Measurements from ENCODE around the gene MSRB1.
A peak's percentile ranks its signal among the peaks of the same experiment; 100 is the strongest.

Gene MSRB1

GRCh38 chr16:1942810-1943726, at the start of gene MSRB1:
TSS of gene MSRB1 (minus strand) at chr16:1943199. CDS start at chr16:1943156, 43 bp downstream.
- DNase-seq (ENCODE audit: low read depth) = peak; percentile 97

GRCh38 chr16:1991948-1992703, 49.1 kb upstream of the MSRB1 start:
- peak; percentile 82 for DNase-seq (ENCODE audit: low read depth)

DNA sequence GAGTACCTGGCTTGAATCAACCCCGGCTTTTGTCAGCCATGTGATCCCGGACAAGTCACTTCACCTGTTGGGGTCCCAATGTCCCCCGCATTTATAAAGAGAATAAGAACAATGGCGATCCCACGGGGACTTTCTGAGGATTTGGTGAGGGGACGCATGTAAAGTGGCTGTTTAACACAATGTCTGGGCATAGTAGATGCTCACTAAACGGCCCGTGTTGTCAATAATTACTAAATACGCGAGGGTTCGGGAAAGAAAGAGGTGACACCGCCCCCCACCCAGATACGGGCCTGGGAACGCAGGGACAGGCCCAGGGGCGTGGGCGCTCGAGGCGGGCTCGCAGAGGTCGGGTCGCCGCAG, 48.6 kb upstream of the MSRB1 start:
- no peak for DNase-seq (ENCODE audit: low read depth)

DNA sequence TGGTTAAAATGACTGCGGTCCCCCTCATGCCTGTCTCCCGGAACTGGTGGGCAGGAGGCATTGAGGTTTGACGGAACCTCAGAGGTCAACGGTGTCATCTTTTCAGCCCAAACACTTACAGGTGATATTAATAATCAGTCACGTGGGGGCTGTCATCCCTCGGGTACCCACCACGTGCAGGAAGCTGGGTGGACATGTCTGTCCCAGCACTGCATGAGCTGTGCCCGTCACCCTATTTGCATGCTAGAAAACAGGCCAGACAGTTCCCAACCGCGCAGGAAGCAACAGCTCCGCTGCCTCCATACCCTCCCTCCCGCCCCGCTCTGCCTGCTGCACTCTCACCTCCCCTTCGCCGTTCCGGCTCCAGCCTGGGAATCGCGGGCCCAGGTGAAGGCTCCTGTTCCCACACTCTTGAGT, 48.1 kb upstream of the MSRB1 start:
- DNase-seq (ENCODE audit: low read depth) = no peak

DNA sequence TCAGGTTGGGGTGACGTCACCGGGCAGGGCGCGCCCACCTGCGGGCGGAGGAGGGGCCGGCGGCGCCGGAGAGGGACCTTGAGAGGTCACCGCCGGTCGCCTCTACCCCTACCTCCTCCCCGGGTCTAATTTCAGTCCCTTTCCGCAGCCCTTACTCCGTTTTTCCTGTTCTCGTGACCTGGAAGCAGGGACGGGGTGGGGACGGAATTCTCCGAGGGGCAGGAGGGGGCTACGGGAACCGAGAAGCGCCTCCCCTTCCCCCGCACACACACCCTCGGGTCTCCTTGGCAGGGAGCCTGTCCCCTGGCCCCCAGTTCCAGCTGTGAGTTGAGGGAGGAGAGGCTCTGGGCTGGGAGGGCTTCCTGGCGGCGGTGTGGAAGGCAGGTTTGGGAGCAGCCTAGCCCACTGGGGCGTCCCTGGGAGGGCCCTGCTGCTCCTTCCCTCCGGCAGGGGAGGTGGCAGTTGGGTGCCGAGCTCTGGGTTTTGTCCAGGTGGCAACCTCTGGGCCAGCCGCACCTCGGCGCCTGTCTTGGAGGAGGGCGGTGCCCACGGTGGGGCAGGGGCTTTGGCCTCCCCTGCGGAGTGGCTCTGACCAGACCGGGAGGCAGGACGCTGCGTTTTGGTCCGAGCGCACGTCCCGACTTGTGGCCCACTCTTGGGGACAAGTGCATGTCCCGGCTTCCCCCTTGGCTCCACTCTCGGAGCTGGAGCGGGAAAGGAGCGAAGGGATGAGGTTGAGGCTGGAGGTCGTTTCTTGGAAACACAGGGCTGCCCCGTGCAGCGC, 47.5 kb upstream of the MSRB1 start:
- DNase-seq (ENCODE audit: low read depth) = no peak

GRCh38 chr16:1990101-1990350, 47.0 kb upstream of the MSRB1 start:
- DNase-seq (ENCODE audit: low read depth) = no peak

GRCh38 chr16:1989209-1990100, 46.5 kb upstream of the MSRB1 start, which contains the start of gene SYNGR3:
TSS of gene SYNGR3 (plus strand) at chr16:1989970. CDS start at chr16:1990103, 133 bp downstream.
- DNase-seq (ENCODE audit: low read depth) = no peak

GRCh38 chr16:1987198-1987597, 44.2 kb upstream of the MSRB1 start:
- no peak for DNase-seq (ENCODE audit: low read depth)

- DNase-seq (ENCODE audit: low read depth) = no peak
Measured at GRCh38 chr16:1985466-1986150, 42.6 kb upstream of the MSRB1 start.

DNA sequence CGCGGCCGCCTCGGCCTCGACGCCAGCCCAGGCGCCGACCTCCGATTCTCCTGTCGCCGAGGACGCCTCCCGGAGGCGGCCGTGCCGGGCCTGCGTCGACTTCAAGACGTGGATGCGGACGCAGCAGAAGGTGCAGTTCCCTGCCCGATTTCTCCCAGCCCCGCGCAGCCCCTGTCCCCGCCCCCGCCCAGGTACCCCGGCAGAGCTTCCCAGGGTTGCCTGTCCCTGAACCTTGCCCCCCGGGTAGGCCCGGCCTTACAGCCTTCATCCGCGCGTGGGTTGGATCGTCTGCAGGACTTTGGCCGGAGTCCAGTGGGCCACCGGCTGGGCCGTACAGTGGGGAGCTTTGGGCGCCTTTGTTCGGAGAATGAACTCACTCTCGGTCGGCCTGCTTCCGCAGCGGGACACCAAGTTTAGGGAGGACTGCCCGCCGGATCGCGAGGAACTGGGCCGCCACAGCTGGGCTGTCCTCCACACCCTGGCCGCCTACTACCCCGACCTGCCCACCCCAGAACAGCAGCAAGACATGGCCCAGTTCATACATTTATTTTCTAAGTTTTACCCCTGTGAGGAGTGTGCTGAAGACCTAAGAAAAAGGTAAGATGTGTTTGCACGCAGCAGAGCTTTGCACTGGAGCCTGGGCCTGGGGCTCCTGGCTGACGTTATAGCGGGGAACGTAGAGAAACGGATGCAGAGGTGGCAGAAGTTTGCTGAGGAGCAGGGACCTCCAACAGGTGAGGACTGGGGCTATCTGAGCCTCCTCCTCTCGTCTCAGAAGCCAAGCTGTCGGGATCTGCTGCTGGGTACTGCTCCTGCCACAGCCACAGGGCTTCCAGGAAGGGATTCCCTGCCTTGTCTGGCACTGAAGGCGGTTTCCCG, 41.6 kb upstream of the MSRB1 start:
- no peak for DNase-seq (ENCODE audit: low read depth)

GRCh38 chr16:1983544-1984346, 40.7 kb upstream of the MSRB1 start, which contains the start of gene GFER:
TSS of gene GFER (plus strand) at chr16:1984193. CDS start at chr16:1984219, 26 bp downstream.
- DNase-seq (ENCODE audit: low read depth) = peak; percentile 94

DNA sequence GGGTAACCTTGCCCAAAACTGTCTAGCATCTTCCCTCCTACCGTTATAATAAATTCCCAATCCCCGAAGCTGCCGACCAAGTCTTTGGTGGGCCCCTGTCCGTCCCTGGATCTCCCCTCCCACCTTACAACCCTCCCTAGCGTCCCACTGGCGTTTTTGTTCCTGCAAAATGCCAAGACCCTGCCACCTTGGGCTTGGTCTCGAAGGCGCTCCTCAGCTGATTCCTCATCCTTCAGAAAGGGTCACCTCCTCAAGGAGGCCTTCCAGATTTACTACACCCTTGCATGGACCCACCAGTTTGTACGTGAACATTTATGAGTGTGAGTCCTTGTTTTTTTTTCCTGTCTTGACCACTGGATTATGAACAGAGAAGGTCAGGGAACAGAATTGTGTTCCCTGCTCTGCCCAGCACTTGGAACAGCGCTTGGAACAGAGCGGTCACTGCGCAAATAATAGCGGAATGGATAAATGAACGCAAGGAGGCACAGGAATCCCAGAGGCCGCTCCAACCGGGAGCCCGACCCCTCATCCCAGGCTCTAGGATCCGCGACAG, 40.1 kb upstream of the MSRB1 start:
- no peak for DNase-seq (ENCODE audit: low read depth)

DNA sequence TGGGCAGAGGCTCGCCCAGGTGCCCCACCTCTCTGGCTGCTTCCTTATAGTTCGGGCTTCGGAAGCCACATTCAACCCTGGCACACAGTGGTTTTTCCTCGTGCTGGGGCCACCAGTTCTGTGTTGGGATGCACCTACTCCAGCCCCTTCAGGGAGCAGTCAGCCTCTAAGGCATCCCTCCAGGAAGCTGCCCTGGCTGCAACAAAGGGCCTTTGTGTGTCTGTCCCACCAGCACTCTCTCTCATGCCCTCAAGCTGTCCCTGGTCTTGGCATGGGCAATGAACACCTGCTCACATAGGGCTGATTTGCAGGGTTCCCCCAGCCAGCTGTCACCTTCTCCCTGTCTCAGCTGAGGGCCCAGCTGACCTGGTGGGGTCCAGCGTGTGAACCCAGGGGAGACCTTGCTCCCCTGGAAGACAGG, 39.0 kb upstream of the MSRB1 start:
- DNase-seq (ENCODE audit: low read depth) = no peak

DNA sequence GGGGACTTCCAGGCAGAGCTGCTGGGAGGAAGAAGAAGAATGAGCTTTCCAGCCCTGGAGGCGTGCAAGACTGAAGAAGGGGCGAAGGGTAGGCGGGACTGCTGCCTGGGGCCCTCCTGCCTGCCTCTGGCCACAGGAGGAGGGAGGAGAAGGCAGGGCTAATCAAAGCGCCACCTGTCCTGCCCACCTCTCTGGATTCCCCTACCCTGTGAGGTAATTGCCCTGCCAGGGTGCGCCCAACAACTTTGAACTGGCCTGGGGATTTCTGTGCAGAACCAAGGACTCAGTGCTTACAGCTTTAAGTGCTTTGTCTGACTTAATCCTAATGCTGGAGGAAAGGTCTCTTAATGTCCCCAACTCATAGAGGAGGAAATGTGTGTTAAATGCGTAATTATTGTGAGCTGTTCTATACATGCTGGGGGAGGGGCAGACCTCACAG, 38.4 kb upstream of the MSRB1 start, which contains the start of gene NOXO1:
TSS of gene NOXO1 (minus strand) at position 72 of the 439 bp plus-strand sequence. CDS start 290 bp downstream, outside the sequence.
- DNase-seq (ENCODE audit: low read depth) = no peak

- no peak for DNase-seq (ENCODE audit: low read depth)
Measured at GRCh38 chr16:1980770-1981087, 37.7 kb upstream of the MSRB1 start.

GRCh38 chr16:1980030-1980769, 37.2 kb upstream of the MSRB1 start:
- DNase-seq (ENCODE audit: low read depth) = no peak

- no peak for DNase-seq (ENCODE audit: low read depth)
Measured at GRCh38 chr16:1979271-1980029, 36.5 kb upstream of the MSRB1 start.
